Neural cell (in vitro differentiated cells): ENCODE data around the gene PBX1.

Experiments used
- EZH2 ChIP-seq: fragments of 200-600, 300-800 bp; shearing (Covaris generic), sonication (generic); IDR thresholded peaks from 2 replicates; pipeline ENCODE4 v1.6.1; 2014; ENCODE audit warnings: antibody characterized with exemption, low read length, borderline replicate concordance, mild to moderate bottlenecking; ENCODE audit not compliant: insufficient read depth, poor library complexity, severe bottlenecking
- POLR2AphosphoS5 ChIP-seq: IDR thresholded peaks from 2 replicates; pipeline ENCODE4 v1.6.1; 2012
- TF ChIP-seq, protein P1 (sequence below): fragments of 450-650 bp; IDR thresholded peaks from 2 replicates; pipeline ENCODE4 v1.5.1; 2014; ENCODE audit warnings: antibody characterized with exemption, mild to moderate bottlenecking, moderate library complexity; ENCODE audit not compliant: poor library complexity, severe bottlenecking

DNA sequence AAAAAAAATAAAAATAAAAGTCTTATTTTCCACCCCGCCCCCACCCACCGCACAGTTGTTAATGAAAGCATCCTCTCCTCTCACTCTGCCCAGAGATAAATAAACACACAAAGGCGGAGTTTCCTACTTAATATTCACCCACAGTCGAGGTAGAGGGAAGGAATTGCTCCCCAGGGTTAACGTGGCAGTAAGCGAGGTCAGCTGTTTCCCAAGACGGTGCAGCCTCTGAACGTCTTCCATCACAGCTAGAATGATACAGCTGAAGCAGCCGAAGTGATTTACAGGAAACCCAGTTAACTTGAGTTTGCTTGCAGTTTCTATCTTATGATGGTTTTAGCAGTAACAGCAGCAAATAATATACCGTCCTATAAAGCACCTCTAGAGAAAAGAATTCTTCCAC lies 283.9 kb downstream of the PBX1 start:
- TF ChIP-seq, protein P1, sequence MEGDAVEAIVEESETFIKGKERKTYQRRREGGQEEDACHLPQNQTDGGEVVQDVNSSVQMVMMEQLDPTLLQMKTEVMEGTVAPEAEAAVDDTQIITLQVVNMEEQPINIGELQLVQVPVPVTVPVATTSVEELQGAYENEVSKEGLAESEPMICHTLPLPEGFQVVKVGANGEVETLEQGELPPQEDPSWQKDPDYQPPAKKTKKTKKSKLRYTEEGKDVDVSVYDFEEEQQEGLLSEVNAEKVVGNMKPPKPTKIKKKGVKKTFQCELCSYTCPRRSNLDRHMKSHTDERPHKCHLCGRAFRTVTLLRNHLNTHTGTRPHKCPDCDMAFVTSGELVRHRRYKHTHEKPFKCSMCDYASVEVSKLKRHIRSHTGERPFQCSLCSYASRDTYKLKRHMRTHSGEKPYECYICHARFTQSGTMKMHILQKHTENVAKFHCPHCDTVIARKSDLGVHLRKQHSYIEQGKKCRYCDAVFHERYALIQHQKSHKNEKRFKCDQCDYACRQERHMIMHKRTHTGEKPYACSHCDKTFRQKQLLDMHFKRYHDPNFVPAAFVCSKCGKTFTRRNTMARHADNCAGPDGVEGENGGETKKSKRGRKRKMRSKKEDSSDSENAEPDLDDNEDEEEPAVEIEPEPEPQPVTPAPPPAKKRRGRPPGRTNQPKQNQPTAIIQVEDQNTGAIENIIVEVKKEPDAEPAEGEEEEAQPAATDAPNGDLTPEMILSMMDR, result no peak
- TF ChIP-seq EZH2 (no peak), POLR2AphosphoS5 (no peak)
